IPS DF 6.9 (cell line): ENCODE measurements around the gene EFCAB11.

ENCODE experiments used
- DNase-seq: peaks from one replicate; pipeline ENCODE4 v3.0.0-alpha.2; 2013; ENCODE audit warnings: low read depth, low spot score
- H3K27ac ChIP-seq: one replicate; pipeline ENCODE4 v1.5.1; 2013; ENCODE audit warnings: low read length, control low read depth
- H3K27me3 ChIP-seq: 2 replicates; pipeline ENCODE4 v1.6.1; 2013; ENCODE audit warnings: mild to moderate bottlenecking, low read length; ENCODE audit not compliant: control insufficient read depth, insufficient read depth
- H3K36me3 ChIP-seq: 2 replicates; pipeline ENCODE4 v1.6.1; 2013; ENCODE audit warnings: low read length; ENCODE audit not compliant: control insufficient read depth, insufficient read depth
- H3K4me1 ChIP-seq: 2 replicates; pipeline ENCODE4 v1.6.1; 2013; ENCODE audit warnings: low read length; ENCODE audit not compliant: control insufficient read depth, insufficient read depth
- H3K4me3 ChIP-seq: 2 replicates; pipeline ENCODE4 v1.5.1; 2013; ENCODE audit warnings: mild to moderate bottlenecking, low read length
- H3K9me3 ChIP-seq: 2 replicates; pipeline ENCODE4 v1.6.1; 2013; ENCODE audit warnings: low read length, inconsistent platforms; ENCODE audit not compliant: control insufficient read depth, insufficient read depth
- WGBS: extraction: QIAGEN DNeasy Blood & Tissue Kit; methylation state at CpG from one replicate; pipeline ENCODE4 v1.1.7; 2013; ENCODE audit warnings: mixed read lengths, missing lambda C conversion rate; ENCODE audit not compliant: insufficient read length, insufficient coverage; 5-methylcytosine and 5-hydroxymethylcytosine counted together

EFCAB11 gene

DNA sequence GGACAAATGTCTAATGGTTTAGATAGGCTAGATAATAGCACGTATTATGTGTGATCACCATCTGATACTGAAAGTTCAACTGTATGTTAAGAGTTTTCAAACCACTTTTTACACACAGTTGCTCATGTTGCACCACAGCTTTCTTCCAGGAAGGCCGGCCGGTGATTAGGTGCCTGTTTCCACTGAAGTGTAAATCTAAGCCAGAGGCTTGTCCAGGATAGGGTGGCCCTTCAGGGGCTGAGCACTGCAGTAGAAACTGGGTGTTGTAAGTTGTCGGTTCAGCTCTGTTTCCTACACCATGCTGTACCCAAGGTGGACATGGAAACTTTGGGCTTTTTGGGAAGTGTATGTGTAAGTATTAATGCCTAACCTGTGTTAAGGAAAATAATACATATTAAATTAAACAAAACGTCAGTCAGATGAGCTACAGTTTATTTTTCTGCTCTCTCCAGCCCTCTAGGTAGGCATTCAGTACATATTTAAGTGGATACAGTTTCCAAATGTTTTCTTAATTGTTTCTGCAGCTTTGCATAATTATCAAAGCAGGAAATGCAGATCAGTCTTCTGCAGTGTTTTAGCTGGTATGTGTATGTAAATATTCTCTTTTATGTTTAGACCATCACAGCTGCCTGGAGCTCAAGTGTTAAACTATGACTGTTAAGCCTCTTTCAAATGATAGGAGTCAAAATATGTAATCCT lies 32.1 kb upstream of the EFCAB11 start:
- Histone ChIP-seq H3K36me3 (no peaks in the 10 kb centered on the region; the same call in 1 of the 2 replicates), H3K4me1 (peaks cover 1% of the 10 kb centered on the region; the same call in 1 of the 2 replicates)
- no CpG with 5 or more reads among the region's 5 CpGs for WGBS

DNA sequence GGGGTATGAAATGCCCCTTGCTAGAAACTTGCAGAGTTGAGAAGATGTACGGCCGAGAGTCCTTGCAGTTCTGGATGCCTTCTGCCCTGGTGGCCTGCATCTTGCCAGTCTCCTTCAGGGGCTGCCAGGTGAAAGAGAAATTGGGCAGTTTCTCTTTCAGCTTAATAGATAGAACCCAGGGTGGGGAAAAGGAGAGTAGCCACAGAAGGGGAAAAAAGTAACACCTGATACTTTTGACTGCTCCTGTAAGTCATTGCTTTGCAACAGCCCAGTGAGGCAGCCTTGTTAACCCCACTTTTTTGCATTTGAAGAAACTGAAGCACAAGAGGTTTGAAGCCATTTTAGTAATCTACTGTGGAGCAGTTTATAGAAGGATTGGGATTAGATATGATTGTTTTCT lies 28.8 kb upstream of the EFCAB11 start:
- H3K4me3 ChIP-seq: no peak overlapping the region
- H3K9me3 ChIP-seq: no peaks in the 10 kb centered on the region
- no peak for DNase-seq
- H3K27ac ChIP-seq: no peak overlapping the region
- no peaks in the 10 kb centered on the region for H3K27me3 ChIP-seq
- peaks cover 1% of the 10 kb centered on the region; the same call in 1 of the 2 replicates for H3K4me1 ChIP-seq
- no CpG with 5 or more reads among the region's 2 CpGs for WGBS
- no peaks in the 10 kb centered on the region; the same call in 1 of the 2 replicates for H3K36me3 ChIP-seq

More for the DNA sequence above, 32.1 kb upstream of the EFCAB11 start:
- Histone ChIP-seq H3K27ac (no peak overlapping the region), H3K27me3 (no peaks in the 10 kb centered on the region), H3K4me3 (no peak overlapping the region), H3K9me3 (no peaks in the 10 kb centered on the region)
- DNase-seq: no peak

DNA sequence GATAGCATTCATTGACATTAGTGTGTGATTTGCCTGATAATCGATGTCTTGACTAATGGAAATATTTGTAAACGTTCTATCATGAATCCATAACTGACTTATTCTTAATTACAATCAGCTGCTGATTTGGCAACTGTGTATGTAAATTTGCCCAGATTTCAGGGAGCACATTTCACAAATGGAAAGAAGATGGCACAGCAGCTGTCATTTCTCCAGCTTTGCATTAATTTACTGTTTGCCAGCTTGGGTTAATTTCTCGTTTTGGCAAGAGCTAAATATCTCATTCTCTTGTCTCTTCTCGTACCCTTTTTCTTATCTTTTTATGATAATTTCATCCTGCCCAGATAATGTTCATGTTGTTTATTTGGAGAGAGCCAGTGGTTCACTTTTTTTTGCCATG lies 24.1 kb upstream of the EFCAB11 start:
- Histone ChIP-seq H3K36me3 (peaks cover 10% of the 10 kb centered on the region; the same call in 1 of the 2 replicates), H3K4me1 (no peaks in the 10 kb centered on the region), H3K27me3 (no peaks in the 10 kb centered on the region), H3K27ac (no peak overlapping the region), H3K4me3 (no peak overlapping the region), H3K9me3 (no peaks in the 10 kb centered on the region)
- no CpG with 5 or more reads among the region's 4 CpGs for WGBS
- no peak for DNase-seq

DNA sequence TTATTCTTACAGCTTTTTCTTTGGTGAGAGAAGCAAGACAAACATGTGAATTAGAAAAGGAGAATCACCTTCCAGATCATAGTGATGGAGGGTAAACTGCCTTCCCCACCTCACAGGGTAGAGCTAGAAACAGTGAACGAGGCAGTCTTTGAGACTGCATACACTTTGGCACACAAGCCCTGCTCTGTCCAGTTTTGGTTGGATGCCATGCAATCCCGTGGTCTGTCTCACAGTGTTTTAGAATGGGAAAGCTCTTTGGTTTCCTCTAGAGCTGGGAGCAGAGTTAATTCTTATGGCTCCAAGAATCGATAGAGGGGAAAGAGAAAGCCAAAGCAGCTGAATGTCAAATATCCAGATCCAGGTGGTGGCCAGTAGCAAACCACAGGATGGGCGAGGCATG lies 23.1 kb upstream of the EFCAB11 start:
- DNase-seq: no peak
- no CpG with 5 or more reads among the region's 4 CpGs for WGBS
- Histone ChIP-seq H3K4me3 (no peak overlapping the region), H3K27me3 (no peaks in the 10 kb centered on the region), H3K9me3 (no peaks in the 10 kb centered on the region), H3K36me3 (peaks cover 10% of the 10 kb centered on the region; the same call in 1 of the 2 replicates), H3K4me1 (no peaks in the 10 kb centered on the region), H3K27ac (no peak overlapping the region)

DNA sequence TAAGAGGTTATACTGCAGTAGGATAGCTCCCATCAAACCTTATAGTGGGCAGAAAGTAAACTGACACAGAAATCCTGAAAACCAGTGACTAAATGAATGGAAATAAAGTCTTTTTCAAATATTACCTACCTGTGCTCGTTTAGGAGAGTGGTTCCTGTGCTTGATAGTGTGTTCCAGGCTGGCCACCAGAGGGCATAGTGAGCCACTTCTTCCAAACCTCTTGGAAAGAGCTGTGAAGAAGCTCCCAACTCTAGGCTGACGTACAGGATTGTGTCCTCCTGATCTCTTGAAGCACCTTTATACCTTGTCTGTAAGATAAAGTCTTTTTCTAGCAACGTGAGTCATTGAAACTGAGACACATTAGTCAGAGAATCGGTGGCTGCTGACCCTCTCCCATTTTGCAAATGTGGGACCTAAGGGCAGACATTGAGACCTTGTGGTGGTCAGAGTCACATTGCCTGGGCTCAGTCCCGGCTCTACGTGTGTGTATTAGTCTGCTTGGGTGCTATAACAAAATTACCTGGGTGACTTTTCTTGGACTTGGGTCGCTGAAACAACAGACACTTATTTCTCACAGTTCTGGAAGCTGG lies 18.8 kb upstream of the EFCAB11 start:
- Histone ChIP-seq H3K4me3 (no peak overlapping the region), H3K9me3 (no peaks in the 10 kb centered on the region), H3K4me1 (no peaks in the 10 kb centered on the region), H3K27ac (no peak overlapping the region), H3K27me3 (no peaks in the 10 kb centered on the region; the same call in 1 of the 2 replicates), H3K36me3 (peaks cover 20% of the 10 kb centered on the region)
- no CpG with 5 or more reads among the region's 7 CpGs for WGBS
- no peak for DNase-seq

DNA sequence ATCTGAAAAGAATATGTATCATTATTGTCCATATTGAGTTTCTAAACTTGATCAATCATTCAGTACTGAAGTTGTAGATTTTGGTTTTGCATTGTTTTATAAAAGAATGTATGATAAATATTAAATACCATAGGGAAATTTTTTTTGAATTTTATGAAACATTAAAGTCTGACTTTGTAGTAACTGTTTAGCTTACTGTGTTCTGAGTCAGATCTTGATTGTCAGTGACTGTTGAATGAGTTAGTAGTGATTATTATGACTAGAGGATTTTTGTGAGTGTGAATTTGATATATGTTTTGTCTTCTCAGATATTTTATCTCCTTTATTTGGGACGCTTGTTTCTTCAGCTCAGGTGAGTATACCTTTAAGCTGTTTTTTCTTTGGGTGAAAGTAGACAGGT lies 11.3 kb upstream of the EFCAB11 start:
- Histone ChIP-seq H3K36me3 (peaks cover 17% of the 10 kb centered on the region), H3K4me1 (no peaks in the 10 kb centered on the region), H3K9me3 (no peaks in the 10 kb centered on the region), H3K4me3 (no peak overlapping the region), H3K27ac (no peak overlapping the region), H3K27me3 (no peaks in the 10 kb centered on the region; the same call in 1 of the 2 replicates)
- DNase-seq: no peak
- WGBS: no CpG with 5 or more reads among the region's 1 CpG

DNA sequence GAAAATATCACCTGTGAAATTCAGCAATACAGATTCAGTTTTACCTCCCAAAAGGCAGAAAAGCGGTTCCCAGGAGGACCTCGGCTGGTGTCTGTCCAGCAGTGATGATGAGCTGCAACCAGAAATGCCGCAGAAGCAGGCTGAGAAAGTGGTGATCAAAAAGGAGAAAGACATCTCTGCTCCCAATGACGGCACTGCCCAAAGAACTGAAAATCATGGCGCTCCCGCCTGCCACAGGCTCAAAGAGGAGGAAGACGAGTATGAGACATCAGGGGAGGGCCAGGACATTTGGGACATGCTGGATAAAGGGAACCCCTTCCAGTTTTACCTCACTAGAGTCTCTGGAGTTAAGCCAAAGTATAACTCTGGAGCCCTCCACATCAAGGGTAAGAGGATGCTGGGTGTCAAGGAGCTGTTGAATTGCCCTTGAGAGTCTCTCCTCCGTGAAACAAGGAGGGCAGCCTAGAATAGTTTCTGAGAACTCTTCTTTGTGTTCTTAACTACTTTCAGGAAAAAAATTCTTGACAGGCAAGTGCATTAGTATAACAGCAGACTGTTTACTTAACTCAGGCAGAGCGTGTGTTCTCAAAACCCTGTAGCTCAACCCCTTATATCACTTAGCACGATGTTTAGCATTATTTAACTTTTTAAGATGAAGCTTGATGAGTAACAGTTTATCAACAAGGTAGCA lies 8.9 kb upstream of the EFCAB11 start:
- Histone ChIP-seq H3K9me3 (no peaks in the 10 kb centered on the region), H3K27me3 (no peaks in the 10 kb centered on the region; the same call in 1 of the 2 replicates), H3K4me3 (no peak overlapping the region), H3K27ac (no peak overlapping the region), H3K4me1 (no peaks in the 10 kb centered on the region), H3K36me3 (peaks cover 12% of the 10 kb centered on the region; the same call in 1 of the 2 replicates)
- WGBS: no CpG with 5 or more reads among the region's 10 CpGs
- no peak for DNase-seq

DNA sequence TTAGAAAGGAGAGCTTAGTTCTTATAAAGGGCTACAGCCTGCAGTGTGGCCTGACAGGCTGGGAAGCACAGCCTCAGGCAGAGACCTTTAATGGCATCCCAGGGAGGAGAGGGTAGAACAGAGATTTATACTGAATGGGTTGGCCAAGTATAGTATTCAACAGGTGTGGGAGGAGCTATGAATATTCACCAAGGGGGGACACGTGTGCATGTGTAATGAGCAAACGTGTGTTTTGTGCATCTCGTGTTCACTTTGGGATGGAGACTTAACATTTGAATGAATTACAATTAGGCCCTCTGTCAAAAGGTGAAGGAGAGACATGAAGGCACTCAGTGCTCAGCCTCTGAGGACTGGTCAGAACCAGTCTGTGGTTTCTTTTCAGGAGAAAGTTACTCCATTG lies 6.4 kb upstream of the EFCAB11 start:
- WGBS: no CpG with 5 or more reads among the region's 3 CpGs
- DNase-seq: no peak
- Histone ChIP-seq H3K9me3 (no peaks in the 10 kb centered on the region), H3K36me3 (peaks cover 9% of the 10 kb centered on the region; the same call in 1 of the 2 replicates), H3K4me3 (no peak overlapping the region; the same call in 1 of the 2 replicates), H3K27me3 (no peaks in the 10 kb centered on the region), H3K4me1 (no peaks in the 10 kb centered on the region), H3K27ac (no peak overlapping the region)

DNA sequence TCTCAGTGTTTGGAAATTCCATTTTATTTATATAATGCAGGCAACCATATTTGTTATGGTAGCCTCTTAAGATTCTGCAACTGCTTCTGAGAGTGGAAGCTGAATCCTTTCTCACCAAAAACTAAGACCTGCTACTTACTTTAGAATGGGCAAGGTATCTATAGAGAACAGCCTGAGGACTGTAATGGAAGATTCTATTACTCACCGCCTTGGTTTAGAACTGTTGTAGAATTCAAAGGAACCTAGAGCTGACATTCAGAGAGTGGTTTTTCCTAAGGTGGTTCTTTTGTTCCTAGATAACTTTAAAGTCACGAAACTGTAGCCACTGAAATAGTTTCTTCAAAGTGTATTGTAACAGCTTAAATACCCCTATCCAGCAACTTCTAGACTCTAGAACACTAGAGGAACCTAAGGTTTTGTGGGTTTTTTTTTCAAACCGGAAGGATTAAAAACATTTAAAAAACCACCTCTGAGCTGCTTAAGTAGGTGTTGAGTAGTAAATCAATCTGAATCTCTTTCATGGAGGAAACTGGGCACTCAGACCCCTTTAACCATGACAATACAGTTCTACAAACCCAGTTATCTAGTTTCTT lies 5.4 kb upstream of the EFCAB11 start:
- Histone ChIP-seq H3K27ac (no peak overlapping the region), H3K9me3 (no peaks in the 10 kb centered on the region), H3K4me3 (no peak overlapping the region), H3K27me3 (no peaks in the 10 kb centered on the region), H3K36me3 (peaks cover 9% of the 10 kb centered on the region; the same call in 1 of the 2 replicates), H3K4me1 (no peaks in the 10 kb centered on the region)
- DNase-seq: no peak
- WGBS: no CpG with 5 or more reads among the region's 3 CpGs

DNA sequence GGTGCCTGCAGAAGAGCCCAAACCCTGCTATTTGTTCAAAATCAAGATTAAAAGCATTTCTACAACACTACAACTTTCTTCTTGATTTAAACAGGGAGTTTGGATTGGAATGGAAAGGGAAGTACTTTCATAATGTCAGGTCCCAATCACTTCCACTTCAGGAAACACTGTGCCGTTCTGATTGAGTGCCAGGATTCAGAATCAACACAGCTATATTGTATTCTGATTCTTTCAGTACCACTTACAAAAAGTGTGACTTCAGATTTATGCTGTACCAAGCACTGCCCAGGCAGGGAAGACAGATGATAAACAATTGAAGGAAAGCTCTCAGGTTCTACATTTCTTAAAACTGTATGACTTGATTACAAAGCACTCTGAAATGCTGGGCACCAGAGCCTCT lies 4.4 kb upstream of the EFCAB11 start:
- Histone ChIP-seq H3K36me3 (peaks cover 9% of the 10 kb centered on the region; the same call in 1 of the 2 replicates), H3K27me3 (no peaks in the 10 kb centered on the region), H3K4me3 (no peak overlapping the region), H3K9me3 (no peaks in the 10 kb centered on the region), H3K4me1 (no peaks in the 10 kb centered on the region), H3K27ac (no peak overlapping the region)
- DNase-seq: no peak
- no CpG with 5 or more reads among the region's 1 CpG for WGBS
